ENCODE results near the gene CYP3A7.

DNA sequence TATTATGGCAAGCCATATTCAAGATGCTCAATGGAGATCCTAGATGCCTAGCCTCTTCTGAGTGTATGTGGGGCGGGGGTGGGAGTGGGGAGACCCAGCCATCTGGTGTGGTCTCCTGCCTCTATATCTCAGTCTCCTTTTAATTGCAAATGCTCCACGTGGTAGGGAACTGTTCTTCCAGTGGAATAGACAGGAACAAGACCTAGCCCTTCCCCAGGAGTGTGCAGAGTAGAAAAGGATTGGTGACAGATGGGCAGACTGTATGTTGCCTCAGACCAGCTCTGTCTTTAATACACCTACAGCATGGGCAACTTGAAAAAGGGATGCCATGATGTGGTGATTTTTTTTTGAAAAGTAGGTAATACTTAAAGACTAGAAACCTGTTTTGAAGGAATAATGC, 67.8 kb downstream of the CYP3A7 start:
- no peak for TF ChIP-seq POLR2A (IDR thresholded peaks at IDR 0.05)
- TF ChIP-seq, protein P1, sequence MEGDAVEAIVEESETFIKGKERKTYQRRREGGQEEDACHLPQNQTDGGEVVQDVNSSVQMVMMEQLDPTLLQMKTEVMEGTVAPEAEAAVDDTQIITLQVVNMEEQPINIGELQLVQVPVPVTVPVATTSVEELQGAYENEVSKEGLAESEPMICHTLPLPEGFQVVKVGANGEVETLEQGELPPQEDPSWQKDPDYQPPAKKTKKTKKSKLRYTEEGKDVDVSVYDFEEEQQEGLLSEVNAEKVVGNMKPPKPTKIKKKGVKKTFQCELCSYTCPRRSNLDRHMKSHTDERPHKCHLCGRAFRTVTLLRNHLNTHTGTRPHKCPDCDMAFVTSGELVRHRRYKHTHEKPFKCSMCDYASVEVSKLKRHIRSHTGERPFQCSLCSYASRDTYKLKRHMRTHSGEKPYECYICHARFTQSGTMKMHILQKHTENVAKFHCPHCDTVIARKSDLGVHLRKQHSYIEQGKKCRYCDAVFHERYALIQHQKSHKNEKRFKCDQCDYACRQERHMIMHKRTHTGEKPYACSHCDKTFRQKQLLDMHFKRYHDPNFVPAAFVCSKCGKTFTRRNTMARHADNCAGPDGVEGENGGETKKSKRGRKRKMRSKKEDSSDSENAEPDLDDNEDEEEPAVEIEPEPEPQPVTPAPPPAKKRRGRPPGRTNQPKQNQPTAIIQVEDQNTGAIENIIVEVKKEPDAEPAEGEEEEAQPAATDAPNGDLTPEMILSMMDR (IDR thresholded peaks at IDR 0.05) = no peak

All from prostate gland (tissue), 2 donors.